GM15510 (cell line): Measurements from ENCODE around the gene FLRT1.

Experiments
- POLR2A ChIP-seq: IDR thresholded peaks from 3 replicates; pipeline ENCODE4 v1.6.1; 2011; ENCODE audit warnings: borderline replicate concordance; ENCODE audit not compliant: insufficient read length; ENCODE audit errors: extremely low read depth

FLRT1 gene

GRCh38 chr11:64044730-64045393 is 9.1 kb downstream of the FLRT1 start:
- no peak for TF ChIP-seq POLR2A

- TF ChIP-seq POLR2A: no peak
Measured at GRCh38 chr11:64045700-64046099, 10.0 kb downstream of the FLRT1 start.

GRCh38 chr11:64048042-64048854 is 12.5 kb downstream of the FLRT1 start:
- no peak for TF ChIP-seq POLR2A

GRCh38 chr11:64049509-64049908 is 13.8 kb downstream of the FLRT1 start:
- TF ChIP-seq POLR2A: no peak

- TF ChIP-seq POLR2A: no peak
Measured at GRCh38 chr11:64051297-64051696, 15.6 kb downstream of the FLRT1 start.

GRCh38 chr11:64052436-64052835 is 16.7 kb downstream of the FLRT1 start:
- TF ChIP-seq POLR2A: no peak

GRCh38 chr11:64052938-64053622 is 17.3 kb downstream of the FLRT1 start:
- no peak for TF ChIP-seq POLR2A

GRCh38 chr11:64053699-64054098 is 18.0 kb downstream of the FLRT1 start:
- no peak for TF ChIP-seq POLR2A

- no peak for TF ChIP-seq POLR2A
Measured at GRCh38 chr11:64055077-64055476, 19.3 kb downstream of the FLRT1 start.

- no peak for TF ChIP-seq POLR2A
Measured at GRCh38 chr11:64056213-64056785, 20.6 kb downstream of the FLRT1 start.

- TF ChIP-seq POLR2A: no peak
Measured at GRCh38 chr11:64056861-64057260, 21.1 kb downstream of the FLRT1 start.

- TF ChIP-seq POLR2A: no peak
Measured at GRCh38 chr11:64057890-64058289, 22.2 kb downstream of the FLRT1 start.

- TF ChIP-seq POLR2A: no peak
Measured at GRCh38 chr11:64058494-64058893, 22.8 kb downstream of the FLRT1 start.

GRCh38 chr11:64059339-64060140 is 23.8 kb downstream of the FLRT1 start:
- TF ChIP-seq POLR2A: no peak

GRCh38 chr11:64060263-64060860 is 24.6 kb downstream of the FLRT1 start:
- no peak for TF ChIP-seq POLR2A

GRCh38 chr11:64060861-64061444 is 25.2 kb downstream of the FLRT1 start:
- TF ChIP-seq POLR2A: no peak
